Measurements from ENCODE around the gene AGPAT4.

AGPAT4 gene

GRCh38 chr6:161199850-161200249 lies 74.0 kb downstream of the AGPAT4 start:
- no peaks in the 10 kb centered on the region for H3K27me3 Mint-ChIP-seq (ENCODE audit: low read depth)
- TF ChIP-seq CTCF (IDR thresholded peaks at IDR 0.05; ENCODE audit: unreplicated experiment in 3 of 3) = no peak
- no peak overlapping the region for H3K4me3 Mint-ChIP-seq
- H3K4me1 Mint-ChIP-seq = no peaks in the 10 kb centered on the region
- no peak overlapping the region for H3K27ac Mint-ChIP-seq
- H3K36me3 Mint-ChIP-seq (ENCODE audit: low read depth) = peaks cover 59% of the 10 kb centered on the region
- H3K9me3 Mint-ChIP-seq = no peaks in the 10 kb centered on the region

- Mint-ChIP-seq H3K4me3 (no peak overlapping the region), H3K27ac (no peak overlapping the region), H3K36me3 (ENCODE audit: low read depth) (peaks cover 61% of the 10 kb centered on the region), H3K4me1 (no peaks in the 10 kb centered on the region), H3K27me3 (ENCODE audit: low read depth) (no peaks in the 10 kb centered on the region), H3K9me3 (peaks cover 3% of the 10 kb centered on the region)
- TF ChIP-seq CTCF (IDR thresholded peaks at IDR 0.05; ENCODE audit: unreplicated experiment in 3 of 3) = no peak
Observed at GRCh38 chr6:161198783-161199460, 74.9 kb downstream of the AGPAT4 start.

- H3K4me3 Mint-ChIP-seq = no peak overlapping the region
- H3K4me1 Mint-ChIP-seq = no peaks in the 10 kb centered on the region
- no peak for TF ChIP-seq CTCF (IDR thresholded peaks at IDR 0.05; ENCODE audit: unreplicated experiment in 3 of 3)
- H3K27me3 Mint-ChIP-seq (ENCODE audit: low read depth) = no peaks in the 10 kb centered on the region
- no peak overlapping the region for H3K27ac Mint-ChIP-seq
- peaks cover 4% of the 10 kb centered on the region for H3K9me3 Mint-ChIP-seq
- H3K36me3 Mint-ChIP-seq (ENCODE audit: low read depth) = peaks cover 65% of the 10 kb centered on the region
Observed at GRCh38 chr6:161198176-161198575, 75.7 kb downstream of the AGPAT4 start.

GRCh38 chr6:161195386-161195785 lies 78.5 kb downstream of the AGPAT4 start:
- H3K4me3 Mint-ChIP-seq = no peak overlapping the region
- H3K4me1 Mint-ChIP-seq = no peaks in the 10 kb centered on the region
- peaks cover 56% of the 10 kb centered on the region for H3K36me3 Mint-ChIP-seq (ENCODE audit: low read depth)
- H3K9me3 Mint-ChIP-seq = peaks cover 18% of the 10 kb centered on the region
- peak overlapping the region in 1 of 3 experiments; percentile 46 for H3K27ac Mint-ChIP-seq
- no peak for TF ChIP-seq CTCF (IDR thresholded peaks at IDR 0.05; ENCODE audit: unreplicated experiment in 3 of 3)
- H3K27me3 Mint-ChIP-seq (ENCODE audit: low read depth) = no peaks in the 10 kb centered on the region

GRCh38 chr6:161194374-161194773 lies 79.5 kb downstream of the AGPAT4 start:
- Mint-ChIP-seq H3K27ac (no peak overlapping the region), H3K4me1 (no peaks in the 10 kb centered on the region), H3K27me3 (ENCODE audit: low read depth) (no peaks in the 10 kb centered on the region), H3K36me3 (ENCODE audit: low read depth) (peaks cover 56% of the 10 kb centered on the region), H3K4me3 (no peak overlapping the region), H3K9me3 (peaks cover 20% of the 10 kb centered on the region)
- TF ChIP-seq CTCF (IDR thresholded peaks at IDR 0.05; ENCODE audit: unreplicated experiment in 3 of 3) = no peak
